PC-3 (cell line): ENCODE results near the gene FOXA3. TPM values are rescaled to one million over a fixed set of nuclear protein-coding genes. Genes with fewer than 3 reads are reported as not detected.

Experiments used
- ATAC-seq: fragments of 200-7000 bp; cut with Tn5 transposase; 2 replicates; pipeline ENCODE4 v1.9.1; 2020; ENCODE audit warnings: mild to moderate bottlenecking, moderate library complexity
- BruUV-seq: library from RNA; stranded (reverse); fragments of 400-500 nt; replicated peaks from 2 replicates; lab custom pipeline; 2021; lab: Mats Ljungman, UMichigan
- CTCF ChIA-PET: fragments of 300-600 bp; sonication (Branson Sonifier 250); formaldehyde crosslinking; loops from one replicate; lab custom pipeline; 2022; ENCODE audit warnings: antibody characterized with exemption; lab: Charles Lee
- POLR2A ChIA-PET: fragments of 300-600 bp; sonication (Branson Sonifier 250); formaldehyde crosslinking; loops from one replicate; lab custom pipeline; 2022; ENCODE audit warnings: antibody characterized with exemption; ENCODE audit not compliant: unreplicated experiment; lab: Charles Lee
- DNase-seq: peaks from one replicate; pipeline ENCODE4 v3.0.0-alpha.2; 2015
- H2AFZ ChIP-seq: fragments of 300-600 bp; sonication (generic); 2 replicates; pipeline ENCODE4 v1.6.0; 2016; ENCODE audit warnings: antibody characterized with exemption, low read length
- H3F3A ChIP-seq: fragments of 300-600 bp; sonication (generic); one replicate; pipeline ENCODE4 v1.6.0; 2017; ENCODE audit warnings: antibody characterized with exemption, low read length, control low read depth, mild to moderate bottlenecking; ENCODE audit not compliant: unreplicated experiment
- H3K27ac ChIP-seq: fragments of 300-600 bp; sonication (generic); 2 replicates; pipeline ENCODE4 v1.5.1; 2016; ENCODE audit warnings: mild to moderate bottlenecking, low read length
- H3K27me3 ChIP-seq: fragments of 300-600 bp; sonication (generic); 2 replicates; pipeline ENCODE4 v1.6.1; 2016; ENCODE audit warnings: low read length, mixed read lengths
- H3K36me3 ChIP-seq: fragments of 300-600 bp; sonication (generic); 2 replicates; pipeline ENCODE4 v1.6.1; 2016; ENCODE audit warnings: low read depth, mixed run types, low read length, mixed read lengths
- H3K4me1 ChIP-seq: fragments of 300-600 bp; sonication (generic); 2 replicates; pipeline ENCODE4 v1.5.1; 2016; ENCODE audit warnings: low read length; ENCODE audit not compliant: insufficient read depth
- H3K4me2 ChIP-seq: fragments of 300-600 bp; sonication (generic); 2 replicates; pipeline ENCODE4 v1.6.0; 2016; ENCODE audit warnings: low read length
- H3K4me3 ChIP-seq: fragments of 300-600 bp; sonication (generic); 2 replicates; pipeline ENCODE4 v1.5.1; 2016; ENCODE audit warnings: mild to moderate bottlenecking, low read length, mixed read lengths
- H3K79me2 ChIP-seq: fragments of 300-600 bp; sonication (generic); 2 replicates; pipeline ENCODE4 v1.6.1; 2017; ENCODE audit warnings: low read length, mixed read lengths
- H3K9ac ChIP-seq: fragments of 300-600 bp; sonication (generic); 2 replicates; pipeline ENCODE4 v1.6.0; 2016; ENCODE audit warnings: mild to moderate bottlenecking, low read length
- H3K9me2 ChIP-seq: fragments of 300-600 bp; sonication (generic); replicated peaks from 2 replicates; pipeline ENCODE4 v1.6.1; 2016; ENCODE audit warnings: mixed run types, low read length, mixed read lengths
- H3K9me3 ChIP-seq: fragments of 300-600 bp; sonication (generic); 2 replicates; pipeline ENCODE4 v1.6.1; 2016; ENCODE audit warnings: low read length, mixed read lengths
- H4K20me1 ChIP-seq: fragments of 300-600 bp; sonication (generic); 2 replicates; pipeline ENCODE4 v1.6.1; 2016; ENCODE audit warnings: low read length, mixed read lengths
- EZH2 ChIP-seq: fragments of 300-600 bp; sonication (generic); IDR thresholded peaks from one replicate; pipeline ENCODE4 v1.6.1; 2017; ENCODE audit warnings: antibody characterized with exemption, mild to moderate bottlenecking, low read length; ENCODE audit not compliant: unreplicated experiment
- EZH2phosphoT487 ChIP-seq: fragments of 300-600 bp; sonication (generic); IDR thresholded peaks from 2 replicates; pipeline ENCODE4 v1.6.1; 2018; ENCODE audit warnings: mild to moderate bottlenecking, antibody characterized with exemption, low read length, borderline replicate concordance
- intact Hi-C: fragments of 100-400 bp; cut with micrococcal nuclease; formaldehyde crosslinking; loops from 2 replicates; pipeline ENCODE4 v1.9.0; 2023
- total RNA-seq: library from RNA; depleted of rRNA; stranded (reverse); fragments of >200 nt; gene quantifications from 2 replicates; pipeline ENCODE4 v1.2.3, GENCODE V29; 2014
- TF ChIP-seq, protein P1 (sequence below): fragments of 300-600 bp; sonication (generic); conservative IDR thresholded peaks from 2 replicates; pipeline ENCODE4 v1.5.1; 2017; ENCODE audit warnings: antibody characterized with exemption, low read depth, mild to moderate bottlenecking, low read length

FOXA3 gene
- total RNA-seq, 1 experiment from 2014 or later: 0.33 TPM

DNA sequence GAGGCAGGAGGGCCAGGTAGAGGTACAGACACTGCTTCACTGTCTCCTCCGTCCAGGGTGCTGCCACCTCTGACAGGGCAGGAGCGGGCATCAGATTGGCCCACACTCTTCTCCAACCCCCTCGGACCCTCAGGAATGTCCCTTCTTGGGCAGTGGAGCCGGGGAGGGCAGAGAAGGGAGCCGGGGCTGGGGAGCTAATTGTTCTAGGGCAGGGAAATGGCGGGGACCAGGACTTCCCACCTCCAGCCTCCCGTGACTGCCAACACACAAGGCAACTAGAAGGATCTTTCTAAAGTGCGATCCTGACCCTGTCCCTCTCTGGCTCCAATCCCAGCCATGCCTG lies 38.9 kb upstream of the FOXA3 start:
- intact Hi-C loops: no loop called here
- TF ChIP-seq, protein P1, sequence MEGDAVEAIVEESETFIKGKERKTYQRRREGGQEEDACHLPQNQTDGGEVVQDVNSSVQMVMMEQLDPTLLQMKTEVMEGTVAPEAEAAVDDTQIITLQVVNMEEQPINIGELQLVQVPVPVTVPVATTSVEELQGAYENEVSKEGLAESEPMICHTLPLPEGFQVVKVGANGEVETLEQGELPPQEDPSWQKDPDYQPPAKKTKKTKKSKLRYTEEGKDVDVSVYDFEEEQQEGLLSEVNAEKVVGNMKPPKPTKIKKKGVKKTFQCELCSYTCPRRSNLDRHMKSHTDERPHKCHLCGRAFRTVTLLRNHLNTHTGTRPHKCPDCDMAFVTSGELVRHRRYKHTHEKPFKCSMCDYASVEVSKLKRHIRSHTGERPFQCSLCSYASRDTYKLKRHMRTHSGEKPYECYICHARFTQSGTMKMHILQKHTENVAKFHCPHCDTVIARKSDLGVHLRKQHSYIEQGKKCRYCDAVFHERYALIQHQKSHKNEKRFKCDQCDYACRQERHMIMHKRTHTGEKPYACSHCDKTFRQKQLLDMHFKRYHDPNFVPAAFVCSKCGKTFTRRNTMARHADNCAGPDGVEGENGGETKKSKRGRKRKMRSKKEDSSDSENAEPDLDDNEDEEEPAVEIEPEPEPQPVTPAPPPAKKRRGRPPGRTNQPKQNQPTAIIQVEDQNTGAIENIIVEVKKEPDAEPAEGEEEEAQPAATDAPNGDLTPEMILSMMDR: no peak
- TF ChIP-seq EZH2phosphoT487 (no peak), EZH2 (no peak)
- no peak overlapping the region for H3K9ac ChIP-seq
- H2AFZ ChIP-seq: no peak overlapping the region
- BruUV-seq: no TSS peak
- POLR2A ChIA-PET: no interaction called here
- H3K9me2 ChIP-seq: no peaks in the 10 kb centered on the region
- no peak for ATAC-seq
- H3K4me1 ChIP-seq: no peaks in the 10 kb centered on the region
- no peak overlapping the region for H3K4me2 ChIP-seq
- no peaks in the 10 kb centered on the region for H3F3A ChIP-seq
- CTCF ChIA-PET: no interaction called here
- no peak for DNase-seq
- peaks cover 4% of the 10 kb centered on the region for H3K36me3 ChIP-seq
- H3K27ac ChIP-seq: no peak overlapping the region
- no peaks in the 10 kb centered on the region for H3K9me3 ChIP-seq
- H4K20me1 ChIP-seq: no peaks in the 10 kb centered on the region
- no peaks in the 10 kb centered on the region for H3K79me2 ChIP-seq
- no peak overlapping the region for H3K4me3 ChIP-seq
- no peaks in the 10 kb centered on the region for H3K27me3 ChIP-seq

GRCh38 chr19:45825917-45826893 lies 37.9 kb upstream of the FOXA3 start:
- H3K9me2 ChIP-seq: no peaks in the 10 kb centered on the region
- DNase-seq: no peak
- H3F3A ChIP-seq: no peaks in the 10 kb centered on the region
- no peak overlapping the region for H3K4me2 ChIP-seq
- ChIA-PET POLR2A (no interaction called here), CTCF (no interaction called here)
- H3K9ac ChIP-seq: no peak overlapping the region
- no peak overlapping the region for H2AFZ ChIP-seq
- no peak overlapping the region for H3K4me3 ChIP-seq
- H3K9me3 ChIP-seq: no peaks in the 10 kb centered on the region
- H3K27ac ChIP-seq: no peak overlapping the region
- H3K79me2 ChIP-seq: no peaks in the 10 kb centered on the region
- no peak for ATAC-seq
- no peaks in the 10 kb centered on the region for H3K27me3 ChIP-seq
- intact Hi-C loops: no loop called here
- TF ChIP-seq, protein P1: no peak
- no peak for TF ChIP-seq EZH2
- TF ChIP-seq EZH2phosphoT487: no peak
- no peaks in the 10 kb centered on the region for H4K20me1 ChIP-seq
- no TSS peak for BruUV-seq
- H3K4me1 ChIP-seq: no peaks in the 10 kb centered on the region
- H3K36me3 ChIP-seq: peaks cover 4% of the 10 kb centered on the region

GRCh38 chr19:45826934-45827333 lies 37.2 kb upstream of the FOXA3 start:
- H3K27me3 ChIP-seq: no peaks in the 10 kb centered on the region
- no peaks in the 10 kb centered on the region for H3K79me2 ChIP-seq
- ATAC-seq: no peak
- BruUV-seq: no TSS peak
- no peak for TF ChIP-seq EZH2phosphoT487
- TF ChIP-seq, protein P1: no peak
- TF ChIP-seq EZH2: no peak
- intact Hi-C loops: no loop called here
- H3K4me2 ChIP-seq: no peak overlapping the region
- POLR2A ChIA-PET: no interaction called here
- H3K27ac ChIP-seq: no peak overlapping the region
- H2AFZ ChIP-seq: no peak overlapping the region
- H3F3A ChIP-seq: no peaks in the 10 kb centered on the region
- H3K9ac ChIP-seq: no peak overlapping the region
- H3K4me1 ChIP-seq: no peaks in the 10 kb centered on the region
- H3K36me3 ChIP-seq: peaks cover 4% of the 10 kb centered on the region
- H4K20me1 ChIP-seq: no peaks in the 10 kb centered on the region
- CTCF ChIA-PET: no interaction called here
- H3K9me2 ChIP-seq: no peaks in the 10 kb centered on the region
- DNase-seq: no peak
- no peak overlapping the region for H3K4me3 ChIP-seq
- H3K9me3 ChIP-seq: no peaks in the 10 kb centered on the region
